NT2/D1 (cell line): ENCODE measurements around the gene ATP8B4.

Experiments
- SUZ12 ChIP-seq: IDR thresholded peaks from 2 replicates; pipeline ENCODE4 v1.6.1; 2011; ENCODE audit not compliant: insufficient read length, insufficient read depth; ENCODE audit errors: extremely low read depth
- YY1 ChIP-seq: IDR thresholded peaks from 2 replicates; pipeline ENCODE4 v1.6.1; 2011; ENCODE audit not compliant: insufficient read length, insufficient read depth
- ZNF274 ChIP-seq: IDR thresholded peaks from 2 replicates; pipeline ENCODE4 v1.6.1; 2011; ENCODE audit warnings: mild to moderate bottlenecking, low read depth, low read length

DNA sequence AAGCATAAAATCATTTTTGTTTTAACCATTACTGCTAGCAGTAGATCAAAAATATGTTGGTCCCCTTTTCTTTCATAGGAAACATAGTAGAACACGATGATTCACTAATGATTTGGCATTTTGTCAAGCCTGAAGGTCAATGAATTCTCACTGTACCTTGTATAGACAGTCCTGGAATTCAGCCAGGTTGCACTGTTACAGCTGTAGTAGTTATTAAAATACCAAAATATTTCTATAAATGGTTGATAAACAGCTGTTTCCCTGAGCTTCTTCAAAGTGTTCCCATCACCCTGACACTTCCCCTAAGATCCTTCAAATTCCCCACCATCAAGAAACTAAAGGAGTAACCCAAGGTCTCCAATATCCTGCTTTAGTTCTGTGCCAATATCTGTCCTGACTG, 200.9 kb downstream of the ATP8B4 start:
- TF ChIP-seq YY1 (no peak), ZNF274 (no peak), SUZ12 (no peak)
